Measurements from ENCODE around the gene PRKG1.
"Not testable (repeated sequence)": the region's sequence is repeated elsewhere in the genome, so short reads cannot be mapped to it uniquely, and the experiment has no call there.

The PRKG1 gene

GRCh38 chr10:51231754-51232153, 157.5 kb downstream of the PRKG1 start:
- no peak for DNase-seq

GRCh38 chr10:51233337-51234100, 159.2 kb downstream of the PRKG1 start:
- no peak for DNase-seq

GRCh38 chr10:51235865-51236264, 161.6 kb downstream of the PRKG1 start:
- no peak for DNase-seq

- no peak for DNase-seq
Measured at GRCh38 chr10:51239006-51239405, 164.7 kb downstream of the PRKG1 start.

GRCh38 chr10:51241461-51241860, 167.2 kb downstream of the PRKG1 start:
- no peak for DNase-seq

GRCh38 chr10:51242393-51242792, 168.1 kb downstream of the PRKG1 start:
- DNase-seq = no peak

GRCh38 chr10:51244309-51244708, 170.0 kb downstream of the PRKG1 start:
- no peak for DNase-seq

- DNase-seq = no peak
Measured at GRCh38 chr10:51244748-51245490, 170.6 kb downstream of the PRKG1 start.

GRCh38 chr10:51246156-51246555, 171.9 kb downstream of the PRKG1 start:
- DNase-seq = no peak

GRCh38 chr10:51250278-51250920, 176.1 kb downstream of the PRKG1 start:
- DNase-seq = no peak

- DNase-seq = no peak
Measured at GRCh38 chr10:51251110-51251509, 176.8 kb downstream of the PRKG1 start.

GRCh38 chr10:51255381-51255780, 181.1 kb downstream of the PRKG1 start:
- no peak for DNase-seq

GRCh38 chr10:51257511-51258248, 183.4 kb downstream of the PRKG1 start:
- DNase-seq = no peak

- no peak for DNase-seq
Measured at GRCh38 chr10:51260376-51260775, 186.1 kb downstream of the PRKG1 start.

- DNase-seq = no peak
Measured at GRCh38 chr10:51266496-51266895, 192.2 kb downstream of the PRKG1 start.

- DNase-seq = not testable (repeated sequence)
Measured at GRCh38 chr10:51267980-51268570, 193.8 kb downstream of the PRKG1 start.

GRCh38 chr10:51269821-51270220, 195.5 kb downstream of the PRKG1 start:
- DNase-seq = no peak

- no peak for DNase-seq
Measured at GRCh38 chr10:51270936-51271530, 196.7 kb downstream of the PRKG1 start.

GRCh38 chr10:51272099-51272498, 197.8 kb downstream of the PRKG1 start:
- not testable (repeated sequence) for DNase-seq

GRCh38 chr10:51272555-51272954, 198.3 kb downstream of the PRKG1 start:
- no peak for DNase-seq

- DNase-seq = no peak
Measured at GRCh38 chr10:51273574-51273973, 199.3 kb downstream of the PRKG1 start.

GRCh38 chr10:51276097-51276496, 201.8 kb downstream of the PRKG1 start:
- not testable (repeated sequence) for DNase-seq

All from NCI-H1417 treated with DMSO at 0.1 percent for 48 hours (cell line).